GM13976 (cell line): ENCODE measurements around the gene PARD3.

ENCODE experiments used
- DNase-seq: peaks from one replicate; pipeline ENCODE4 v3.0.0; 2012; ENCODE audit warnings: low spot score
- CTCF ChIP-seq: IDR thresholded peaks from 2 replicates; pipeline ENCODE4 v1.5.1; 2012; ENCODE audit warnings: borderline replicate concordance, mild to moderate bottlenecking; ENCODE audit not compliant: insufficient read depth; ENCODE audit errors: extremely low read depth, missing control alignments, control extremely low read depth
- in situ Hi-C: fragments of 300-500 bp; cut with MboI; formaldehyde crosslinking; loops from one replicate; pipeline ENCODE4 v1.12.0; 2022; ENCODE audit warnings: low sequenced_read_pairs, mixed read lengths, inconsistent platforms; ENCODE audit not compliant: unreplicated experiment

PARD3 gene

GRCh38 chr10:34801097-34801733 lies 13.9 kb downstream of the PARD3 start:
- no peak for TF ChIP-seq CTCF
- DNase-seq: no peak
- in situ Hi-C loops: no loop called here

GRCh38 chr10:34800624-34801023 lies 14.5 kb downstream of the PARD3 start:
- DNase-seq: no peak

GRCh38 chr10:34798654-34799053 lies 16.4 kb downstream of the PARD3 start:
- no peak for TF ChIP-seq CTCF
- no peak for DNase-seq
- in situ Hi-C loops: no loop called here

More at GRCh38 chr10:34800624-34801023, 14.5 kb downstream of the PARD3 start:
- in situ Hi-C loops: no loop called here
- TF ChIP-seq CTCF: no peak

- DNase-seq: no peak
- no peak for TF ChIP-seq CTCF
- in situ Hi-C loops: no loop called here
Observed at GRCh38 chr10:34797155-34797554, 17.9 kb downstream of the PARD3 start.

- DNase-seq: no peak
- in situ Hi-C loops: no loop called here
- no peak for TF ChIP-seq CTCF
Observed at GRCh38 chr10:34796133-34796532, 19.0 kb downstream of the PARD3 start.

- in situ Hi-C loops: no loop called here
- TF ChIP-seq CTCF: no peak
- no peak for DNase-seq
Observed at GRCh38 chr10:34795334-34795733, 19.8 kb downstream of the PARD3 start.
